ENCODE results near the gene USP37.

USP37 gene

GRCh38 chr2:218448934-218449333, 119.2 kb downstream of the USP37 start:
- H3K4me3 ChIP-seq (replicated peaks; ENCODE audit: insufficient read depth, low read length): no peak overlapping the region
- no peak for DNase-seq (ENCODE audit: low read depth in 1 of 2, low spot score in 1 of 2)
- TF ChIP-seq CTCF (IDR thresholded peaks at IDR 0.05; ENCODE audit: insufficient read depth, low read length) (no peak), REST (IDR thresholded peaks at IDR 0.05; ENCODE audit: insufficient replicate concordance, low read depth) (no peak), POLR2AphosphoS5 (IDR thresholded peaks at IDR 0.05; ENCODE audit: low read depth) (no peak), SPI1 (IDR thresholded peaks at IDR 0.05; ENCODE audit: borderline replicate concordance, low read depth) (no peak), GABPA (IDR thresholded peaks at IDR 0.05; ENCODE audit: low read depth) (no peak)
- no peaks in the 10 kb centered on the region for H3K27me3 ChIP-seq (ENCODE audit: insufficient read depth, poor library complexity, severe bottlenecking)
- H3K27ac ChIP-seq (replicated peaks): no peak overlapping the region

- H3K27me3 ChIP-seq (ENCODE audit: insufficient read depth, poor library complexity, severe bottlenecking): no peaks in the 10 kb centered on the region
- H3K27ac ChIP-seq (replicated peaks): no peak overlapping the region
- TF ChIP-seq CTCF (IDR thresholded peaks at IDR 0.05; ENCODE audit: insufficient read depth, low read length): no peak
- TF ChIP-seq REST (IDR thresholded peaks at IDR 0.05; ENCODE audit: insufficient replicate concordance, low read depth): no peak
- no peak for TF ChIP-seq GABPA (IDR thresholded peaks at IDR 0.05; ENCODE audit: low read depth)
- TF ChIP-seq SPI1 (IDR thresholded peaks at IDR 0.05; ENCODE audit: borderline replicate concordance, low read depth): no peak
- no peak for TF ChIP-seq POLR2AphosphoS5 (IDR thresholded peaks at IDR 0.05; ENCODE audit: low read depth)
- DNase-seq (ENCODE audit: low read depth in 1 of 2, low spot score in 1 of 2): no peak
- H3K4me3 ChIP-seq (replicated peaks; ENCODE audit: insufficient read depth, low read length): no peak overlapping the region
Measured at GRCh38 chr2:218447072-218447471, 121.1 kb downstream of the USP37 start.

- TF ChIP-seq CTCF (IDR thresholded peaks at IDR 0.05; ENCODE audit: insufficient read depth, low read length) (no peak), POLR2AphosphoS5 (IDR thresholded peaks at IDR 0.05; ENCODE audit: low read depth) (no peak), SPI1 (IDR thresholded peaks at IDR 0.05; ENCODE audit: borderline replicate concordance, low read depth) (no peak), REST (IDR thresholded peaks at IDR 0.05; ENCODE audit: insufficient replicate concordance, low read depth) (no peak), GABPA (IDR thresholded peaks at IDR 0.05; ENCODE audit: low read depth) (no peak)
- Histone ChIP-seq H3K4me3 (replicated peaks; ENCODE audit: insufficient read depth, low read length) (no peak overlapping the region), H3K27me3 (ENCODE audit: insufficient read depth, poor library complexity, severe bottlenecking) (no peaks in the 10 kb centered on the region), H3K27ac (replicated peaks) (no peak overlapping the region)
- no peak for DNase-seq (ENCODE audit: low read depth in 1 of 2, low spot score in 1 of 2)
Measured at GRCh38 chr2:218446547-218446946, 121.6 kb downstream of the USP37 start.

Measured in HL-60 (cell line).